ENCODE measurements around the gene GTF3A.
A peak's percentile ranks its signal among the peaks of the same experiment; 100 is the strongest.

GTF3A gene

GRCh38 chr13:27404680-27405079 is 19.7 kb upstream of the GTF3A start:
- DNase-seq (ENCODE audit: low read depth in 1 of 2, low spot score in 1 of 2): no peak

GRCh38 chr13:27405546-27406134 is 18.8 kb upstream of the GTF3A start:
- no peak for DNase-seq (ENCODE audit: low read depth in 1 of 2, low spot score in 1 of 2)

- DNase-seq (ENCODE audit: low read depth in 1 of 2, low spot score in 1 of 2): no peak
Observed at GRCh38 chr13:27406178-27406939, 18.1 kb upstream of the GTF3A start.

- DNase-seq (ENCODE audit: low read depth in 1 of 2, low spot score in 1 of 2): no peak
Observed at GRCh38 chr13:27408074-27408473, 16.3 kb upstream of the GTF3A start.

- no peak for DNase-seq (ENCODE audit: low read depth in 1 of 2, low spot score in 1 of 2)
Observed at GRCh38 chr13:27409013-27409412, 15.4 kb upstream of the GTF3A start.

GRCh38 chr13:27411341-27411740 is 13.1 kb upstream of the GTF3A start:
- no peak for DNase-seq (ENCODE audit: low read depth in 1 of 2, low spot score in 1 of 2)

GRCh38 chr13:27415116-27415515 is 9.3 kb upstream of the GTF3A start:
- no peak for DNase-seq (ENCODE audit: low read depth in 1 of 2, low spot score in 1 of 2)

GRCh38 chr13:27419328-27419727 is 5.1 kb upstream of the GTF3A start:
- DNase-seq (ENCODE audit: low read depth in 1 of 2, low spot score in 1 of 2): no peak

- DNase-seq (ENCODE audit: low read depth in 1 of 2, low spot score in 1 of 2): no peak
Observed at GRCh38 chr13:27421101-27421871, 3.1 kb upstream of the GTF3A start.

GRCh38 chr13:27423333-27423732 is 1.1 kb upstream of the GTF3A start:
- DNase-seq (ENCODE audit: low read depth in 1 of 2, low spot score in 1 of 2): no peak

- DNase-seq (ENCODE audit: low read depth in 1 of 2, low spot score in 1 of 2): no peak
Observed at GRCh38 chr13:27425158-27425917, 919 bp downstream of the GTF3A start.

- DNase-seq (ENCODE audit: low read depth in 1 of 2, low spot score in 1 of 2): peak; percentile 35 to 53
Observed at GRCh38 chr13:27425918-27426630, 1.7 kb downstream of the GTF3A start.

GRCh38 chr13:27427641-27428040 is 3.2 kb downstream of the GTF3A start:
- no peak for DNase-seq (ENCODE audit: low read depth in 1 of 2, low spot score in 1 of 2)

- no peak for DNase-seq (ENCODE audit: low read depth in 1 of 2, low spot score in 1 of 2)
Observed at GRCh38 chr13:27428160-27428559, 3.7 kb downstream of the GTF3A start.

- DNase-seq (ENCODE audit: low read depth in 1 of 2, low spot score in 1 of 2): no peak
Observed at GRCh38 chr13:27432180-27432579, 7.8 kb downstream of the GTF3A start.

- DNase-seq (ENCODE audit: low read depth in 1 of 2, low spot score in 1 of 2): no peak
Observed at GRCh38 chr13:27432611-27433210, 8.3 kb downstream of the GTF3A start.

GRCh38 chr13:27437126-27437525 is 12.7 kb downstream of the GTF3A start:
- DNase-seq (ENCODE audit: low read depth in 1 of 2, low spot score in 1 of 2): no peak

GRCh38 chr13:27440408-27440807 is 16.0 kb downstream of the GTF3A start:
- no peak for DNase-seq (ENCODE audit: low read depth in 1 of 2, low spot score in 1 of 2)

- peak in 1 of 2 donors; percentile 6 for DNase-seq (ENCODE audit: low read depth in 1 of 2, low spot score in 1 of 2)
Observed at GRCh38 chr13:27442071-27442647, 17.7 kb downstream of the GTF3A start.

- DNase-seq (ENCODE audit: low read depth in 1 of 2, low spot score in 1 of 2): no peak
Observed at GRCh38 chr13:27442797-27443196, 18.4 kb downstream of the GTF3A start.
